GM18505 (cell line): ENCODE results near the gene GNPNAT1.

ENCODE experiments used
- ATAC-seq: cut with Tn5 transposase; IDR thresholded peaks from one replicate; pipeline ENCODE4 v1.9.1; 2021; ENCODE audit not compliant: unreplicated experiment
- POLR2A ChIP-seq: IDR thresholded peaks from 4 replicates; pipeline ENCODE4 v1.6.1; 2011; ENCODE audit warnings: borderline replicate concordance; ENCODE audit not compliant: insufficient read depth, insufficient read length; ENCODE audit errors: extremely low read depth

Gene GNPNAT1

GRCh38 chr14:52801014-52801712, 9.8 kb upstream of the GNPNAT1 start:
- no peak for ATAC-seq
- TF ChIP-seq POLR2A = no peak

- TF ChIP-seq POLR2A = no peak
- no peak for ATAC-seq
Measured at GRCh38 chr14:52798826-52799225, 7.4 kb upstream of the GNPNAT1 start.

- no peak for TF ChIP-seq POLR2A
- ATAC-seq = no peak
Measured at GRCh38 chr14:52797653-52798052, 6.2 kb upstream of the GNPNAT1 start.

- no peak for TF ChIP-seq POLR2A
Measured at GRCh38 chr14:52793061-52793460, 1.7 kb upstream of the GNPNAT1 start.

GRCh38 chr14:52792097-52792415, 649 bp upstream of the GNPNAT1 start:
- no peak for TF ChIP-seq POLR2A
- ATAC-seq = no peak

More at GRCh38 chr14:52793061-52793460, 1.7 kb upstream of the GNPNAT1 start:
- no peak for ATAC-seq

- ATAC-seq = no peak
- no peak for TF ChIP-seq POLR2A
Measured at GRCh38 chr14:52790756-52791222, 618 bp downstream of the GNPNAT1 start.

- no peak for TF ChIP-seq POLR2A
- ATAC-seq = no peak
Measured at GRCh38 chr14:52790011-52790755, 1.2 kb downstream of the GNPNAT1 start.

- ATAC-seq = no peak
- no peak for TF ChIP-seq POLR2A
Measured at GRCh38 chr14:52789118-52789517, 2.3 kb downstream of the GNPNAT1 start.

- no peak for ATAC-seq
- no peak for TF ChIP-seq POLR2A
Measured at GRCh38 chr14:52786887-52787286, 4.5 kb downstream of the GNPNAT1 start.

GRCh38 chr14:52783206-52783605, 8.2 kb downstream of the GNPNAT1 start:
- no peak for ATAC-seq
- TF ChIP-seq POLR2A = no peak

- no peak for TF ChIP-seq POLR2A
Measured at GRCh38 chr14:52781629-52782028, 9.8 kb downstream of the GNPNAT1 start.

GRCh38 chr14:52780893-52781292, 10.5 kb downstream of the GNPNAT1 start:
- no peak for TF ChIP-seq POLR2A
- ATAC-seq = no peak

More at GRCh38 chr14:52781629-52782028, 9.8 kb downstream of the GNPNAT1 start:
- no peak for ATAC-seq

- no peak for TF ChIP-seq POLR2A
- no peak for ATAC-seq
Measured at GRCh38 chr14:52778702-52779101, 12.7 kb downstream of the GNPNAT1 start.

GRCh38 chr14:52776816-52777215, 14.6 kb downstream of the GNPNAT1 start:
- ATAC-seq = no peak
- TF ChIP-seq POLR2A = no peak

- ATAC-seq = no peak
- no peak for TF ChIP-seq POLR2A
Measured at GRCh38 chr14:52769887-52770286, 21.5 kb downstream of the GNPNAT1 start.
